Inferior parietal cortex (tissue), 1 donor: Measurements from ENCODE around the gene HBM.
A peak's percentile ranks its signal among the peaks of the same experiment; 100 is the strongest.
"Not testable (repeated sequence)": the region's sequence is repeated elsewhere in the genome, so short reads cannot be mapped to it uniquely, and the experiment has no call there.

ENCODE experiments used
- DNase-seq: peaks from one replicate; pipeline ENCODE4 v3.0.0-alpha.2; 2016; ENCODE audit errors: extremely low spot score

HBM gene

DNA sequence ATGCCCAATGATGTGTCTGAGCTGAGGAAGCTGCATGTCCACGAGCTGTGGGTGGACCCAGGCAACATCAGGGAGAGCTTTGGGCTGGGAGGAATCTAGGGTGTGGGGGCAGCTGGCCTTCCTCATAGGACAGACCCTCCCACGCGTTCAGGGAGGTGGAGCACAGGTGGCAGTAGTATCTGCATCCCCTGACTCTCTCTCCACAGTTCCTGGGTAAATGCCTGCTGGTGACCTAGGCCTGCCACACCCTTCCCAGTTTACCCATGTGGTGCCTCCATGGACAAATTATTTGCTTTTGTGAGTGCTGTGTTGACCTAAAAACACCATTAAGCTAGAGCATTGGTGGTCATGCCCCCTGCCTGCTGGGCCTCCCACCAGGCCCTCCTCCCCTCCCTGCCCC is 3.2 kb downstream of the HBM start:
- DNase-seq: no peak

DNA sequence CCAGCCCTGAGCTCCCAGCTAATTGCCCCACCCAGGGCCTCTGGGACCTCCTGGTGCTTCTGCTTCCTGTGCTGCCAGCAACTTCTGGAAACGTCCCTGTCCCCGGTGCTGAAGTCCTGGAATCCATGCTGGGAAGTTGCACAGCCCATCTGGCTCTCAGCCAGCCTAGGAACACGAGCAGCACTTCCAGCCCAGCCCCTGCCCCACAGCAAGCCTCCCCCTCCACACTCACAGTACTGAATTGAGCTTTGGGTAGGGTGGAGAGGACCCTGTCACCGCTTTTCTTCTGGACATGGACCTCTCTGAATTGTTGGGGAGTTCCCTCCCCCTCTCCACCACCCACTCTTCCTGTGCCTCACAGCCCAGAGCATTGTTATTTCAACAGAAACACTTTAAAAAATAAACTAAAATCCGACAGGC is 4.3 kb downstream of the HBM start:
- DNase-seq: not testable (repeated sequence)

GRCh38 chr16:170788-171187 is 5.0 kb downstream of the HBM start:
- DNase-seq: no peak

DNA sequence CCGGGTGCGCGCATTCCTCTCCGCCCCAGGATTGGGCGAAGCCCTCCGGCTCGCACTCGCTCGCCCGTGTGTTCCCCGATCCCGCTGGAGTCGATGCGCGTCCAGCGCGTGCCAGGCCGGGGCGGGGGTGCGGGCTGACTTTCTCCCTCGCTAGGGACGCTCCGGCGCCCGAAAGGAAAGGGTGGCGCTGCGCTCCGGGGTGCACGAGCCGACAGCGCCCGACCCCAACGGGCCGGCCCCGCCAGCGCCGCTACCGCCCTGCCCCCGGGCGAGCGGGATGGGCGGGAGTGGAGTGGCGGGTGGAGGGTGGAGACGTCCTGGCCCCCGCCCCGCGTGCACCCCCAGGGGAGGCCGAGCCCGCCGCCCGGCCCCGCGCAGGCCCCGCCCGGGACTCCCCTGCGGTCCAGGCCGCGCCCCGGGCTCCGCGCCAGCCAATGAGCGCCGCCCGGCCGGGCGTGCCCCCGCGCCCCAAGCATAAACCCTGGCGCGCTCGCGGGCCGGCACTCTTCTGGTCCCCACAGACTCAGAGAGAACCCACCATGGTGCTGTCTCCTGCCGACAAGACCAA is 6.7 kb downstream of the HBM start, which contains the start of gene HBA2:
Gene HBA2 (plus strand): TSS at position 503 of the 568 bp plus-strand sequence. CDS start 37 bp downstream, at position 540.
- DNase-seq: not testable (repeated sequence)

DNA sequence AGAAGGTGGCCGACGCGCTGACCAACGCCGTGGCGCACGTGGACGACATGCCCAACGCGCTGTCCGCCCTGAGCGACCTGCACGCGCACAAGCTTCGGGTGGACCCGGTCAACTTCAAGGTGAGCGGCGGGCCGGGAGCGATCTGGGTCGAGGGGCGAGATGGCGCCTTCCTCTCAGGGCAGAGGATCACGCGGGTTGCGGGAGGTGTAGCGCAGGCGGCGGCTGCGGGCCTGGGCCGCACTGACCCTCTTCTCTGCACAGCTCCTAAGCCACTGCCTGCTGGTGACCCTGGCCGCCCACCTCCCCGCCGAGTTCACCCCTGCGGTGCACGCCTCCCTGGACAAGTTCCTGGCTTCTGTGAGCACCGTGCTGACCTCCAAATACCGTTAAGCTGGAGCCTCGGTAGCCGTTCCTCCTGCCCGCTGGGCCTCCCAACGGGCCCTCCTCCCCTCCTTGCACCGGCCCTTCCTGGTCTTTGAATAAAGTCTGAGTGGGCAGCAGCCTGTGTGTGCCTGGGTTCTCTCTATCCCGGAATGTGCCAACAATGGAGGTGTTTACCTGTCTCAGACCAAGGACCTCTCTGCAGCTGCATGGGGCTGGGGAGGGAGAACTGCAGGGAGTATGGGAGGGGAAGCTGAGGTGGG is 7.6 kb downstream of the HBM start:
- not testable (repeated sequence) for DNase-seq

- DNase-seq: not testable (repeated sequence)
Measured at GRCh38 chr16:173928-174769, 8.4 kb downstream of the HBM start.

- no peak for DNase-seq
Measured at GRCh38 chr16:175011-175949, 9.5 kb downstream of the HBM start.

- not testable (repeated sequence) for DNase-seq
Measured at GRCh38 chr16:176006-176405, 10.2 kb downstream of the HBM start.

GRCh38 chr16:176477-177382 is 11.0 kb downstream of the HBM start, which contains the start of gene HBA1:
Gene HBA1 (plus strand): TSS chr16:176680. CDS start chr16:176717, 37 bp downstream.
- not testable (repeated sequence) for DNase-seq

- no peak for DNase-seq
Measured at GRCh38 chr16:177394-177822, 11.6 kb downstream of the HBM start.

GRCh38 chr16:177981-178667 is 12.3 kb downstream of the HBM start:
- DNase-seq: no peak

DNA sequence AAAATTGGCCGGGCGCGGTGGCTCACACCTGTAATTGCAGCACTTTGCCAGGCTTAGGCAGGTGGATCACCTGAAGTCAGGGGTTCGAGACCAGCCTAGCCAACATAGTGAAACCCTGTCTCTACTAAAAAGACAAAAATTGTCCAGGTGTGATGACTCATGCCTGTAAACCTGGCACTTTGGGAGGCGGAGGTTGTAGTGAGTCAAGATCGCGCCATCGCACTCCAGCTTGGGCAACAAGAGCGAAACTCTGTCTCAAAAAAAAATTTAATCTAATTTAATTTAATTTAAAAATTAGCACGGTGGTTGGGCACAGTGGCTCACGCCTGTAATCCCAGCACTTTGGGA is 12.9 kb downstream of the HBM start:
- no peak for DNase-seq

GRCh38 chr16:179211-180092 is 13.7 kb downstream of the HBM start:
- no peak for DNase-seq

DNA sequence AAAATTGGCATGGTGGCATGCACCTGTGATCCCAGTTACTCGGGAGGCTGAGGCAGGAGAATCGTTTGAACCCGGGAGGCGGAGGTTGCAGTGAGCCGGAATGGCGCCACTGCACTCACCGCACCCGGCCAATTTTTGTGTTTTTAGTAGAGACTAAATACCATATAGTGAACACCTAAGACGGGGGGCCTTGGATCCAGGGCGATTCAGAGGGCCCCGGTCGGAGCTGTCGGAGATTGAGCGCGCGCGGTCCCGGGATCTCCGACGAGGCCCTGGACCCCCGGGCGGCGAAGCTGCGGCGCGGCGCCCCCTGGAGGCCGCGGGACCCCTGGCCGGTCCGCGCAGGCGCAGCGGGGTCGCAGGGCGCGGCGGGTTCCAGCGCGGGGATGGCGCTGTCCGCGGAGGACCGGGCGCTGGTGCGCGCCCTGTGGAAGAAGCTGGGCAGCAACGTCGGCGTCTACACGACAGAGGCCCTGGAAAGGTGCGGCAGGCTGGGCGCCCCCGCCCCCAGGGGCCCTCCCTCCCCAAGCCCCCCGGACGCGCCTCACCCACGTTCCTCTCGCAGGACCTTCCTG is 14.4 kb downstream of the HBM start, which contains the start of gene HBQ1:
Gene HBQ1 (plus strand): TSS at position 359 of the 575 bp plus-strand sequence. CDS start 28 bp downstream, at position 387.
- DNase-seq: no peak

DNA sequence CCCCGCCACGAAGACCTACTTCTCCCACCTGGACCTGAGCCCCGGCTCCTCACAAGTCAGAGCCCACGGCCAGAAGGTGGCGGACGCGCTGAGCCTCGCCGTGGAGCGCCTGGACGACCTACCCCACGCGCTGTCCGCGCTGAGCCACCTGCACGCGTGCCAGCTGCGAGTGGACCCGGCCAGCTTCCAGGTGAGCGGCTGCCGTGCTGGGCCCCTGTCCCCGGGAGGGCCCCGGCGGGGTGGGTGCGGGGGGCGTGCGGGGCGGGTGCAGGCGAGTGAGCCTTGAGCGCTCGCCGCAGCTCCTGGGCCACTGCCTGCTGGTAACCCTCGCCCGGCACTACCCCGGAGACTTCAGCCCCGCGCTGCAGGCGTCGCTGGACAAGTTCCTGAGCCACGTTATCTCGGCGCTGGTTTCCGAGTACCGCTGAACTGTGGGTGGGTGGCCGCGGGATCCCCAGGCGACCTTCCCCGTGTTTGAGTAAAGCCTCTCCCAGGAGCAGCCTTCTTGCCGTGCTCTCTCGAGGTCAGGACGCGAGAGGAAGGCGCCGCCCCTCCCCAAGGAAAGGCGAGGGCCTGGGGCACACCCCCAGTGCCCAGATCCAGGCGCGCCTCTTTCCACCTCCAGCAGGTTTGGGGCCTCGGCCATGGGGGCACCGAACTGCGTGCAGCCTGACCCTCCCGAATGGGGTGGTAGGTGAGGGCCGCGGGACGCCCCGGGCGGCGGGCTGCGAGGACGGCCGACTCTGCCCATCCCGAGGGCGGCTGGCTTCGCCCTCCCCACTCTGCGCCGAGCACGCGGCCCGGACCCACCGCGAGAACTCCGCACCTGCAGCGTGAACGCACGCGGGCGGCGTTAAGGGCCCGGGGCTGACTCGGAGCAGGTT is 15.1 kb downstream of the HBM start:
- no peak for DNase-seq

DNA sequence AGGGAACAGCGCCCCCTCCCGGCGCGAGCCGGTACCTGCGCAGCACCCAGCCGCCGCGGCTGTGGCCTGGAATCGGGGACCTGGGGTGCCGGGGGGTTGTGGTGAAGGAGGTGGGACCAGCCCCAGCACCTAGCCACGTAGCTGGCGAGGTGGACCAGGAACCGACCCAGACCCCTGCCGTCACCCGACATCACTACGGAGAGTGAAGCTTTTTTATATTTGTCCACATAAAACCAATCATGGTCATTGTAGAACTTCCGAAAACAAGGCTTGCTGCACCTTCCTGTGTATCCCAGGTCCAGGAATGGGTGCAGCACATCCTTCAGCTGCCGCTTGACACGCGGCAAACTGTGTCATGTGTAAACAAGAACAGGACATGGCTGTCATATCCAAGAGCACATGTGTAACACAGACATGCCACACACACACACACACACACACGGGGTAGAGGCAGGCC is 15.8 kb downstream of the HBM start:
- peak; percentile 64 for DNase-seq

DNA sequence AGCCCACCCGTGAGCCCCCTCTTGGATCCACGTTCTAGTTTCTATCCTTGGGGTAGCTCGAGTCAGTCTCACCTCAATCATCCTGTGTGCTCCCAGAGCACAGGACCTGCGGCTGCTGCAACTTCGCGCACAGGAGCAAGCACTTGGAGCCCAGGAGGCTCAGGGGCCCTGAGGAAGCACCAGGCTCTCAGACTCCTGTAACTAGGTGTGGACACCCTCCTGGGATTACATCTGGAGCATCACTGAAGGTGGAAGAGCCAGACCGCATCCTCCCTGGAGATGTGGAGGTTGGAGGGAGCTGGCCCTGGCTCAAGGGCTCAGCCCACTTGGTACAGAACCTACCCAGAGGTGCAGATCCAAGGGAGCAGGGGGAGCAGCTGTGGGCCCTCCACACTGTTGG is 17.2 kb downstream of the HBM start:
- no peak for DNase-seq
